Measurements from ENCODE around the gene MIER2.

MIER2 gene

DNA sequence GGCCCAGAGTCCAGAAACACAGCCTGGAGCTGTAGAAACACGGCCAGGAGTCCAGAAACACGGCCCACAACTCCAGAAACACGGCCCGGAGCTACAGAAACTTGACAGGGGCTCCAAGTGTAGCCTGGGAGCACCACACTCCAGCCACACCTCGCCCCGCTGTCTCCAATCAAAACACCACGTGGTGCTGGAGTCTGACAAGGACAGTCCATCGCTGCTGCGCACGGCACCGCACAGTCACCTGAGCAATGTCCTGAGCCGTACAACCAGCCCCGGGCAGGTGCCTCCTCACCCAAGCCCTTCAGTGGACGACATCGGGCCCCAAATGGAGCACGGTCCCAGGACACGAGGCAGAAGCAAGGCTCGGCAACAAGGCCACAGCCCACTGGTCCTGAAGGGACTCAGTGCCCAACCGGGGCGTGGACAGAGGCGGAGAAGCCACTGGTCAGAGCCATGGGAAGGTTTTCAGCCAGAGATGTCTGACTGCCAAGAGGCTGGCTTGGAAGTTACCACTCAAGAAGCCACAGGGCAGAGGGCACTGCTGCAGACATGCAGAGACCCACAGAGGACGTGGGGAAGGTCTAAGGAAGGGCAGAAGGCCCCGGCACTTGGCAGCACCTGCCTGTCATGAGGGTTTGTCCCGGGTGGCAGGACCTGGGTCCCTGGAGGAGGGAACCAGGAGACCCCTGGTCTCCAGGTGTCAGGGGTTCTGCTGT is 33.7 kb downstream of the MIER2 start:
- H3K27ac Mint-ChIP-seq = no peak overlapping the region

DNA sequence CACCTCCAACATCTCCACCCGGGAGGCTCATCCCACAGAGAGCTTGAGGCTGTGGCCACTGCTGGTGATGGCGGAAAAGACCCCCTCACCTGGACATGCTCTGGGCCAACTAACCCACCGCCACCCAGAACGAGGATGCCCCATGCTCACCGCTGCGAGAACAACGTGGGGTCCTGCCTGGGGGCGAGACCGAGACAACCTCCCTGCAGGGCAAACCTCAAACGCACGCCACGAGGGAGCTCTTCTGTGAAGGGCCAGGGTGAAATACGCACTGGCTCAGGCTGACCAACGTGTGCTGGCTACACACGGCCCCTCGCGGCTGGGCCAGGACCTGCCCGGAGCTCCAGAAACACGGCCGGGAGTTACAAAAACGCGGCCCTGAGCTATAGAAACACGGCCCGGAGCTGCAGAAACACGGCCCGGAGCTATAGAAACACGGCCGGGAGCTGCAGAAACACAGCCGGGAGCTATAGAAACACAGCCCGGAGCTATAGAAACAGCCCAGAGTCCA is 34.4 kb downstream of the MIER2 start:
- H3K9me3 Mint-ChIP-seq = no peaks in the 10 kb centered on the region
- DNase-seq (no peak), ATAC-seq (replicated peaks) (no peak)
- peaks cover 5% of the 10 kb centered on the region for H3K36me3 Mint-ChIP-seq (ENCODE audit: insufficient read depth)
- H3K27me3 Mint-ChIP-seq = no peaks in the 10 kb centered on the region
- no peak overlapping the region for H3K27ac Mint-ChIP-seq
- H3K4me1 Mint-ChIP-seq (ENCODE audit: low read depth in 2 of 2) = peaks cover 0 to 5% of the 10 kb centered on the region in 2 donors
- H3K4me3 Mint-ChIP-seq = no peak overlapping the region

More for the DNA sequence above, 33.7 kb downstream of the MIER2 start:
- no peaks in the 10 kb centered on the region for H3K9me3 Mint-ChIP-seq
- H3K36me3 Mint-ChIP-seq (ENCODE audit: insufficient read depth) = peaks cover 5% of the 10 kb centered on the region
- H3K4me3 Mint-ChIP-seq = no peak overlapping the region
- ATAC-seq (replicated peaks) = no peak
- no peaks in the 10 kb centered on the region for H3K27me3 Mint-ChIP-seq
- peaks cover 3 to 12% of the 10 kb centered on the region in 2 donors for H3K4me1 Mint-ChIP-seq (ENCODE audit: low read depth in 2 of 2)
- DNase-seq = no peak

DNA sequence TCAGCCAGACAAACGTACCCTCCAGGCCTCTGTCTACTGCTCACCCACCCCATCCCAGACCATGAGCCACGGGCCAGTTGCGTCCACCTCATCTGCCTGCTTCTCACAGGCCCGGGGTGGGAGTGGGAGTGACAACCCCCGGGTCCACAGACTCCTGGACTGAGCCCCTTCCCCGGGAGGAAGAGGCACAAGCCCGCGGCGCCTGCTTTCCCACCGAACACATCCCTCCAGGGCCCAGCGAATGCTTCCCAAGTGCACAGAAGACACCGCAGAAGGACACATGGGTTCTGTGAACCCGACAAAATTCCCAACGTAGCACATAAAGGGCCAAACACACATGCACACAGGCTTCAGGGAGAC is 35.4 kb downstream of the MIER2 start:
- Mint-ChIP-seq H3K9me3 (no peaks in the 10 kb centered on the region), H3K4me1 (ENCODE audit: low read depth in 2 of 2) (peaks cover 0 to 3% of the 10 kb centered on the region in 2 donors), H3K4me3 (no peak overlapping the region), H3K27me3 (no peaks in the 10 kb centered on the region), H3K36me3 (ENCODE audit: insufficient read depth) (peaks cover 6% of the 10 kb centered on the region), H3K27ac (peak overlapping the region in 1 of 2 donors; percentile 35)
- ATAC-seq (replicated peaks) = no peak
- DNase-seq = no peak

DNA sequence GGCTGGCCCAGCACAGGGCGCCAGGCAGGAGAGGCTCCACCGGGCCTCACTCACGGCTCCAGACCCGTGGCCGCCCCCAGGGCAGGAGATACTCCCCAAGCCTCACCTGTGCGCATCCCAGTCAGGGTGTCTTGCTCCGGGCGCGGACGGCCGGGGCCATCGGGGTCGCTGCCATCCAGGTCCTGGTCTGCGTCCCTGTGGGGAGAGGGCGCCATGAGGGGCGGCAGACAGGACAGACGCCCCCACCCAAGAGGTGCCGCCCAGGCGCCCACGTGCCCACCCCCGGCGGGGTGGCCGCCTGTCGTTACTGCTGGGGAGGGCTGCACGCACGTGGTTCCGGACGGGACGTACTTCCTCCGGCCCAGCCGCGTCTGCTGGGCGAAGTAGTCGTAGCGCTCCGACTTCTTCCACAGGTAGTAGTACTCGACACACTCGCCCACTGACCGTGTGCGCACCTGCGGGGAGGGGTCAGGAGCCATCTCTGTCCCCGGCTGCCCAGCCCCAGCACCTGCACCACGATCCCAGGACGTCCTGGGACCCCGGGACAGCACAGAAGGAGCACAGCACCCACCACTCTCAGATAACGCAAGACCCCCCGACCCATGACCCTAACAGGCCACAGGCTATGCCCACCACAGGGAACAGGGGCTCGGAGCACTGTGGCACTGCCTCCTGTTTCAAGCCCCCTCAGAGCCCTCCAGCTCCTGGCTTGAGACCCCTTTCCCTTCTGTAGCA is 36.0 kb downstream of the MIER2 start:
- Mint-ChIP-seq H3K27ac (no peak overlapping the region), H3K27me3 (no peaks in the 10 kb centered on the region), H3K9me3 (no peaks in the 10 kb centered on the region), H3K4me3 (no peak overlapping the region), H3K36me3 (ENCODE audit: insufficient read depth) (peaks cover 6% of the 10 kb centered on the region), H3K4me1 (ENCODE audit: low read depth in 2 of 2) (no peaks in the 10 kb centered on the region)
- no peak for ATAC-seq (replicated peaks)
- DNase-seq = no peak

DNA sequence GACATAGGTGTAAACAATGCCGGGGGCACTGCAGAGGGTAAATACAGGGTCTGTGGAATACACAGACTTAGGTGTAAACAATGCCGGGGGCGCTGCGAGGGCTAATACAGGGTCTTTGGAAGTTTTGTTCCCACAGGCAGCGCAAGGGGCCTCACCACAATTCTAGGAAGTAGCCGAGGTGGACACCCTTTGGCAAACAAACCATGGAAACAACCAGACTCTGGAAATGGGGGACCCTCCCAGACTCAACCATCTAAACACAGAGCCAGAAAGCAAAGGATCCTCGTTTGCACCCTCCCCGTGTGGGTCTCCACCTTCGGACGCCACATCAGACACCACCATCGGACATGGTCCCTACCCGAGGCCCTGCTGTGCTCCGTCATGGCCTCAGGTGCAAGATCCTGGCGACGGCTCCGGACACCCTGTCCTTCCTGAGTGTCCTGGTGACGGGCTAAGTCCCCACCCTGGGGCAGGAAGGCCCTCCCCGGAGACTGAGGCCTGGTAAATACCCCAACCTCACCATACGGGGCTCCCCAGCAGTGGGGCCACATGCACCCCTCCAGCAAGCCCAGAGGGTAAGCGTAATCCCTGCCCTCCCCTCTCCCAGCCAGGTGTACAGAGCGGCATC is 36.7 kb downstream of the MIER2 start:
- Mint-ChIP-seq H3K36me3 (ENCODE audit: insufficient read depth) (peaks cover 6% of the 10 kb centered on the region), H3K9me3 (no peaks in the 10 kb centered on the region), H3K4me1 (ENCODE audit: low read depth in 2 of 2) (no peaks in the 10 kb centered on the region), H3K27ac (peak overlapping the region in 1 of 2 donors; percentile 28), H3K27me3 (no peaks in the 10 kb centered on the region), H3K4me3 (no peak overlapping the region)
- ATAC-seq (replicated peaks) (no peak), DNase-seq (no peak)

DNA sequence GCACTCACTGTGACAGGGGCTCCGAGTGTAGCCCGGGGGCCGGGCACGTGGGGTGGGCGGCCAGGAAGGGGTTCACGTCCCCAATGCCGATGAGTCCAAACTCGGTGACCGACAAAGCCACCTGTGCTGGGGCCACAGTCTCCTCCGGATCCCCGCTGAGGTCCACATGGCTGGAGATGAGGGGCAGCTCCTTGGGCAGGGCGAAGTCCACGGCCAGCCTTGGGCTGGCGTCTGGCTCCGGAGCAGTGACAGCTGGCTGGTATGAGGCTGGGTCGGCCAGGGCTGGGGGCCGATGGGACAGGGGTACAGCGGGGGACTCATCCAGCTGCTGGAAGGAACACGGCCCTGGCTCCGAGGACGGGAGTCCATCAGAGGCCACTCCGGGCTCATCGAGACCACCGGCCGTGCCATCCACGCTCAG is 37.5 kb downstream of the MIER2 start:
- DNase-seq (no peak), ATAC-seq (replicated peaks) (no peak)
- H3K4me1 Mint-ChIP-seq (ENCODE audit: low read depth in 2 of 2) = no peaks in the 10 kb centered on the region
- no peaks in the 10 kb centered on the region for H3K27me3 Mint-ChIP-seq
- no peaks in the 10 kb centered on the region for H3K9me3 Mint-ChIP-seq
- H3K4me3 Mint-ChIP-seq = no peak overlapping the region
- peak overlapping the region in 1 of 2 donors; percentile 28 for H3K27ac Mint-ChIP-seq
- H3K36me3 Mint-ChIP-seq (ENCODE audit: insufficient read depth) = peaks cover 6% of the 10 kb centered on the region

DNA sequence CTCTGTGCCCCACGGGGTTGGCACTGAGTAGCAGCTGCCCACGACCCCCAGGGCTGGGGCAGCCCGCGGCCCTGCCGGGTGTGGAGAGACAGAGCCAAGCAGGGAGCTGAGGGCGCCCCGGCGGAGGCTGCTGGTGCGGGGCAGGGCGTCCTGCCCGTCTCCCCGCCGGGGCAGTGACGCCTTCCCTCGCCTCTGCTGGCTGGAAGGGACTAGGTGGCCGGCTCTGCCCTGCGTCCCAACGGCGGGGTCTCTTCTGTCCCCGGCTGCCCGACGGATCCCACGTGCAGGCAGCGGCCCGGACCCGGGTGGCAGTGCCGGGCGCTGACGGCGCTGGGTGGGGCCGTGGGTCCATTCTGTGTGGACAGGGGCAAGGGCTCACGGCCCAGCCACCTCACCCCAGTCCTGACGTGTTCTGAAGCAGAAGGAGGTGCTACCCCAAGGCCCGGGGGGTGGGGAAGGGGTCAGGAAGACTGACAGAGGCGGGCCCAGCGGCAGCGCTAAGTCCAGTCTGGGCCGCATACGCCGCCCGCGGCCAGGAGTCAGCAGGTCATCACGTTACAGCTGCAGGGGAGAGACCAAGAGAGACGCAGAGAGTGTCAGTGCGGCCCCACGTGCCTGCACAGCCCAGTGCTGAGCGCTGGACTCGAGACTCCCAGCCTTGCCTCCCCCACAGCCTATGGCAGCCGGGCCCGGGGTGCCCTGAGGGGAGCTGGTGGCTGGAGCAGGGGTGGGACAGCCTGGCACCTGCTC is 38.3 kb downstream of the MIER2 start:
- Mint-ChIP-seq H3K36me3 (ENCODE audit: insufficient read depth) (peaks cover 6% of the 10 kb centered on the region), H3K4me3 (no peak overlapping the region), H3K4me1 (ENCODE audit: low read depth in 2 of 2) (no peaks in the 10 kb centered on the region), H3K27me3 (no peaks in the 10 kb centered on the region), H3K27ac (no peak overlapping the region), H3K9me3 (no peaks in the 10 kb centered on the region)
- no peak for DNase-seq
- ATAC-seq (replicated peaks) = no peak

DNA sequence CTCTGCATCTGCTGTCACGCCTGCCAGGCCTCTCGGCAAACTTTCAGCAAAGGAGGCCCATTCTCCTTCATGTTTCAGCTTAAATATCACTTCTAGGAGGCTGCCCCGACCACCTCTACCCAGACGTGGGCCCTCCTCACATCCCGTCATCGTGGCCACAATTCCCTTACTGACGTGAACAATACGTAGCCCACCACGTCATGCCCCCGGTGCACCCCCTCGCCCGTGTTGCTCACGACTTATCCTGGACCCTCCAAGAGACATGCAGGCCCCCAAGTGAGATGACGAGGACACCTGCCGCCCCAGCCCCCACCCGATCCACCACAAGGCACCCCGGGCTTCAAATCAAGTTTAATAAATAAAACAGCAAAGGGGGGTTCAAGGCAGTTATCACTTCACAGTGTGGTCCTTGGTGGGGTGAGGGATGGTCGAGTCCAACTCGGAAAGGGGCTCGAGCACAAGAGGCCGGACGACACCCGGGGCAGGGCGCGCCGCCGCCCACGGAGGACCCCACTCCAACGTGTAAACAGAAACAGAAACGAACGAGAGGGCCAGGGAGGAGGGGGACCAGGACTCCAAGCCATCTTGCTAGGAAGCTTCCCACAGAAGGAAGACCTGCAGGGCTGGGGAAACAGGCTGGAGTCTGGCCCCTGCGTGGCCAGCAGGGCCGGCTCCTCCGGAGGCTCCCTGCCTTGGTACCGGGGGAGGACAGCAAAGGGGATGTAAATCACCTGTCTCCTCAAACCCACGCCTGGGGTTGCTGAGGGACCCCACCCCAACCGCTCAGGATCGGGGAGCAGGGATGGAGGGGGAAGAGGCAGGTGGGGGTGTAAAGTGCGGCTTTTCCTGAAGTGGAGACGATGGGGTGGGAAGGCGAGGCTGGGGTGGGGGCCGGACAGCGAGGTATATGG is 39.1 kb downstream of the MIER2 start:
- Mint-ChIP-seq H3K27me3 (no peaks in the 10 kb centered on the region), H3K9me3 (no peaks in the 10 kb centered on the region), H3K27ac (no peak overlapping the region), H3K4me1 (ENCODE audit: low read depth in 2 of 2) (no peaks in the 10 kb centered on the region), H3K4me3 (no peak overlapping the region), H3K36me3 (ENCODE audit: insufficient read depth) (peaks cover 6% of the 10 kb centered on the region)
- ATAC-seq (replicated peaks) = no peak
- DNase-seq = no peak

DNA sequence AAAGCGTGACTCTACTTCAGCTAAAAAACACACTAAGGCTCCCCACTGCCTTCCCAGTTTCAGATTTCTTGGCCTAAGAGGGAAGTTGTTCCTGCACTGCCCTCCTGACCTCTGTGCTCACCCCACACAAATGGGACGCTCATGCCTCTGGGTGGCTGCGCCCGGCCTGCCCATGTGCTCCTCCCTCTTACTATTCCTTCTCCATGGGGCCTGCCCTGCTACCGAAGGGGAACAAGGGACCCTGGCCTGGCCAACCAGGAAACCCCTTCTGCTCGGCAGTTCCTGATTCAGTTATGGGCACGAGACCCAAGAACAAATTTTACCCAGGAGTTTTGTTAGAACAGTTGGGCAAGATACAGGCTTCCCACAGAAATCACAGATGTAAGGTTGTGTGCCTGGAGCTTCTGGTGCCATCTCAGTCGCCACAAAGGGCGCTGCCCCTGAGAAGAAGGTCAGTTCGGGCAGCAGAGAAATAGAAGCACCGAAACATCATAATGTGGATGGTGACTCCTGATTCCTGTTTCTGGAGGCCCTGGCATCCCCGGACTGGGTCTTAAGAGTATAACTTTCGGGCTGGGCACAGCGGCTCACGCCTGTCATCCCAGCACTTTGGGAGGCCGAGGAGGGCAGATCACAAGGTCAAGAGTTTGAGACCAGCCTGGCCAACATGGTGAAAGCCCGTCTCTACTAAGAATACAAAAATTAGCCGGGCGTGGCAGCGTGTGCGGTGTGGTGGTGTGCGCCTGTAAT is 47.9 kb downstream of the MIER2 start:
- no peak overlapping the region for H3K27ac Mint-ChIP-seq
- DNase-seq = no peak
- H3K4me1 Mint-ChIP-seq (ENCODE audit: low read depth in 2 of 2) = peaks cover 5 to 10% of the 10 kb centered on the region in 2 donors
- H3K36me3 Mint-ChIP-seq (ENCODE audit: insufficient read depth) = no peaks in the 10 kb centered on the region
- no peak for ATAC-seq (replicated peaks)
- H3K4me3 Mint-ChIP-seq = no peak overlapping the region
- H3K27me3 Mint-ChIP-seq = peaks cover 36 to 51% of the 10 kb centered on the region in 2 donors
- H3K9me3 Mint-ChIP-seq = no peaks in the 10 kb centered on the region

DNA sequence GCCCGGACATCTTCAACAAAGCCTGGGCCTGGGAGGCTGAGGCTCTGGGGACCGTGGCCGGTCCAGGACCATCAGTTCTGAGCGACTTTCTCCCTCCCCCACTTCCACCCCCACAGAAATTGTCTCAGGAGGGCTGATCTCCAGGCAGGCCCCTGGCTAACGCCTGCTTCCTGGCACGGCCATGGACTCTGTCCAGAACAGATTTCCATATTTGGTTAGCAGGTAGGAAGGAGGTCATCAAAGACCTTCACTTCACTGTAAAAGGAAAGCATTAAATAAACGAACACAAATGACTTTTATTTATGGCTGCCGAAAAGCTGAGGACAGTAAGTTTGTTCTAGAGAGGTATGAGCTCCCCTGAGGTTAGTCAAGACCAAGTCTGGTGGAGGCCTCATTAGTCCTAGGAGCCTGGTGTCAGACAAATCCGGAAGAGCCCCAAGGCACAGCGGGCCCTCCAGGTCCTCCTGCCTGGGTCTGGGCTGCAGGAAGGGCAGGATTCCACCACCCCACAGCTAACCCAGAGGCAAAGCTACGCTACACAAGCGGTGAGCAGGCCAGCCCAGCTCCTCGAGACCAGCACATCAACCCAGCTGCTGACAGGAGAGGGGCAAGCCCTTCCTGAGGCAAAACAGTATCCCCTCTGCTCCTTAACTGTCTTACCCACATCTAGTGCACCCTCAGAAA is 48.8 kb downstream of the MIER2 start:
- Mint-ChIP-seq H3K4me3 (no peak overlapping the region), H3K27ac (no peak overlapping the region), H3K4me1 (ENCODE audit: low read depth in 2 of 2) (peaks cover 5 to 10% of the 10 kb centered on the region in 2 donors), H3K9me3 (no peaks in the 10 kb centered on the region), H3K36me3 (ENCODE audit: insufficient read depth) (no peaks in the 10 kb centered on the region), H3K27me3 (peaks cover 36 to 51% of the 10 kb centered on the region in 2 donors)
- DNase-seq (no peak), ATAC-seq (replicated peaks) (no peak)

DNA sequence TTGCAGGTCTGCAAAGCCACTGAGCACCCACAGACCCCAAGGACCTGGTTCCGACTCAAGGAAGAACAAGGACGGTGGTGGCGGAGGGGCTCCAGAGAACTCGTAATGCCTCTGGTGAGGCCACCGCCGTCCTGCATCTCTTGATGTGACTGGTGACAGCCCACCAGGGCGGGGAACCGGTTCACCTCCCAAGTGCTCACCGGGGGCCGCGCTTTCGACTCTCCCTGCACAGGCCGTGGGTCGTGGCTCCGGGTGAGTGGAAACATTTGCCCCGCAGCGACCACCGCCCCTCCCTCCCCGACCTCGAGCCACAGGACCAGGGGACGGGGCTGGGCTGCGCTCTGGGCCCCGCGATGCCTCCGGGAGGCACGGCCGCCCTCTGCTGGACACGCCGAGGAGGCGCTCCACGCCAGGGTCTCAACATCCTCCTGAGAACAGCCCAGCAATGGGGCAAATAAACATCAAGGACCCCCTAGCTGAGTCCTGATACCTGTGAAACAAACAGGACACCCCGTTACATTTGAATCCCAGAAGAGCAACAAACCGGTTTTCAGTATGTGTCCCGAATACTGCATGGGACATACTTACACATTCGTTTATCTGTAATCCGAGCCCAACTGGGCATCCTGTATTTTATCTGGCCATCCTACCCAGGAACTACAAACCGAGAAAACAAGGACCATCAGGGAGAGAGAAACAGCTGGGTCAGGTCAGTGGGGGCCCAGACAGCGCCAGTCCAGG is 49.5 kb downstream of the MIER2 start:
- Mint-ChIP-seq H3K36me3 (ENCODE audit: insufficient read depth) (peaks cover 5% of the 10 kb centered on the region), H3K9me3 (no peaks in the 10 kb centered on the region), H3K27ac (no peak overlapping the region), H3K4me1 (ENCODE audit: low read depth in 2 of 2) (peaks cover 5 to 10% of the 10 kb centered on the region in 2 donors), H3K27me3 (peaks cover 37 to 54% of the 10 kb centered on the region in 2 donors), H3K4me3 (peak overlapping the region; percentile 15 to 49)
- DNase-seq (peak; percentile 34 to 45 (median 43)), ATAC-seq (replicated peaks) (peak; percentile 61)
